ENCODE results near the gene SMG6. TPM values are rescaled to one million over a fixed set of nuclear protein-coding genes. Genes with fewer than 3 reads are reported as not detected.
A peak's percentile ranks its signal among the peaks of the same experiment; 100 is the strongest.

SMG6 gene
- total and polyA plus RNA-seq, 7 donors = 11.1 to 38.8 (median 22.9) TPM

DNA sequence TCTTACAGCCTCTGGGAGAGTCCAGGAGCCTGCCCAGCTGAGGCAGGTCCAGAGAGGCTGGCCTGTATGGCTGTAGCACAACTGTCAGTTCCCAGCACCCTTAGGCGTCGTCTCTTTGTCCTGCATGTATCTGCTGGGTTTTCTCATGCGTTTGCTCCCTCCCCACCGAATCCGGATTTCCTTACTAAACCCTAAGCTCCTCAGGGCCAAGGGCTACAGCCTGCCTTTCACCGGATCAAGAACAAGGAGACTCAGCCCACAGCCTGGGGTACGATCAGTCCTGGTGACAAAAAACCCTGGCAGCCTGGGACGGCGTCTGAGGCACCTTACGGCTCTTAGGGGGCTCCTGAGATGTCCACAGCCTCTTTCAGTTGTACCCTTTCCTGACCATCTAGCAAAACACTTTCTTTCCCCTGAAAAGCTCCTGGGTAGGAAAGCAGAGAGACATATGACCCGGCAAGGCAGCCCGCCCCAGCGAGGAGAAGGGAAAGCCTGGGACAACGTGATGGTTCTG is 236.5 kb downstream of the SMG6 start:
- Histone ChIP-seq H3K27me3 (no peaks in the 10 kb centered on the region), H3K4me1 (peaks cover 0 to 82% (median 76%) of the 10 kb centered on the region in 4 donors), H3K36me3 (peaks cover 0 to 43% (median 2%) of the 10 kb centered on the region in 4 donors), H3K9me3 (no peaks in the 10 kb centered on the region), H3K27ac (peak overlapping the region; percentile 88 to 92 (median 91)), H3K4me3 (no peak overlapping the region)
- intact Hi-C loops (cut with DNase I) = no loop called here
- DNase-seq = no peak
- 83% methylated on average over 14 of the region's 14 CpGs for WGBS, 2 donors
- TF ChIP-seq, protein P1, sequence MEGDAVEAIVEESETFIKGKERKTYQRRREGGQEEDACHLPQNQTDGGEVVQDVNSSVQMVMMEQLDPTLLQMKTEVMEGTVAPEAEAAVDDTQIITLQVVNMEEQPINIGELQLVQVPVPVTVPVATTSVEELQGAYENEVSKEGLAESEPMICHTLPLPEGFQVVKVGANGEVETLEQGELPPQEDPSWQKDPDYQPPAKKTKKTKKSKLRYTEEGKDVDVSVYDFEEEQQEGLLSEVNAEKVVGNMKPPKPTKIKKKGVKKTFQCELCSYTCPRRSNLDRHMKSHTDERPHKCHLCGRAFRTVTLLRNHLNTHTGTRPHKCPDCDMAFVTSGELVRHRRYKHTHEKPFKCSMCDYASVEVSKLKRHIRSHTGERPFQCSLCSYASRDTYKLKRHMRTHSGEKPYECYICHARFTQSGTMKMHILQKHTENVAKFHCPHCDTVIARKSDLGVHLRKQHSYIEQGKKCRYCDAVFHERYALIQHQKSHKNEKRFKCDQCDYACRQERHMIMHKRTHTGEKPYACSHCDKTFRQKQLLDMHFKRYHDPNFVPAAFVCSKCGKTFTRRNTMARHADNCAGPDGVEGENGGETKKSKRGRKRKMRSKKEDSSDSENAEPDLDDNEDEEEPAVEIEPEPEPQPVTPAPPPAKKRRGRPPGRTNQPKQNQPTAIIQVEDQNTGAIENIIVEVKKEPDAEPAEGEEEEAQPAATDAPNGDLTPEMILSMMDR (IDR thresholded peaks at IDR 0.05) = no peak

DNA sequence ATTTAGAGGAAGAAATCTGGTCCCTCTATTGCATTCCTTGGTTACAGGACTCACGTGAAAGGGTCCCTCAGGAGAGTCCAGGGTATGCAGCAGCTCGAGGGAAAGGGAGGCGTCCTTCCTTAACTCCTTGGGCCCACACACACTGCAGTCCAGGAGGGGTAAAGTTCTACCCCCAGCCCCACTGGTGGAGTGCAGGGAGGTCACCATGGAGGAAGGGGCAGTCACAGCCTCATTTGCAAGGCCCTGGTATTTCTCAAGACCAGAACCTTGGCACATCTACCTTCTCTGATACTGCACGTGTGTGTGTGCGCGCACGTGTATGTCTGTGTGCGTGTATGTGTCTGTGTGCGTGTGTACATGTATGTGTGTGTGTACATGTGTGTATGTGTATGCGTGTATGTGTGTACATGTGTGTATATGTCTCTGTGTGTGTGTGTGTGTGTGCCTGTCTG is 237.6 kb downstream of the SMG6 start:
- DNase-seq = no peak
- Histone ChIP-seq H3K4me3 (no peak overlapping the region), H3K36me3 (peaks cover 0 to 50% (median 2%) of the 10 kb centered on the region in 4 donors), H3K4me1 (peaks cover 0 to 79% (median 77%) of the 10 kb centered on the region in 4 donors), H3K27ac (peak overlapping the region; percentile 88 to 92 (median 91)), H3K9me3 (no peaks in the 10 kb centered on the region), H3K27me3 (no peaks in the 10 kb centered on the region)
- no peak for TF ChIP-seq EP300 (IDR thresholded peaks at IDR 0.05)
- TF ChIP-seq POLR2A (IDR thresholded peaks at IDR 0.05) = no peak
- TF ChIP-seq, protein P1 (IDR thresholded peaks at IDR 0.05) = no peak
- TF ChIP-seq POLR2AphosphoS5 (IDR thresholded peaks at IDR 0.05) = peak in 2 of 4 donors; percentile 26 to 50
- intact Hi-C loops (cut with DNase I) = no loop called here
- WGBS, 2 donors = 89% methylated on average over 10 of the region's 10 CpGs

GRCh38 chr17:2064980-2065785 is 238.4 kb downstream of the SMG6 start:
- DNase-seq = no peak
- Histone ChIP-seq H3K9me3 (no peaks in the 10 kb centered on the region), H3K4me3 (no peak overlapping the region), H3K27ac (peak overlapping the region; percentile 88 to 92 (median 91)), H3K27me3 (no peaks in the 10 kb centered on the region), H3K4me1 (peaks cover 0 to 85% (median 83%) of the 10 kb centered on the region in 4 donors), H3K36me3 (peaks cover 0 to 52% (median 2%) of the 10 kb centered on the region in 4 donors)
- TF ChIP-seq, protein P1 (IDR thresholded peaks at IDR 0.05) = no peak
- TF ChIP-seq POLR2AphosphoS5 (IDR thresholded peaks at IDR 0.05) (no peak), POLR2A (IDR thresholded peaks at IDR 0.05) (no peak), EP300 (IDR thresholded peaks at IDR 0.05) (no peak)
- 81 to 82% methylated on average over 24 of the region's 24 CpGs for WGBS, 2 donors
- intact Hi-C loops (cut with DNase I) = no loop called here

- Histone ChIP-seq H3K36me3 (peaks cover 0 to 52% (median 2%) of the 10 kb centered on the region in 4 donors), H3K4me3 (no peak overlapping the region), H3K4me1 (peaks cover 0 to 91% (median 89%) of the 10 kb centered on the region in 4 donors), H3K27me3 (no peaks in the 10 kb centered on the region), H3K9me3 (no peaks in the 10 kb centered on the region), H3K27ac (peak overlapping the region; percentile 88 to 92 (median 91))
- TF ChIP-seq POLR2AphosphoS5 (IDR thresholded peaks at IDR 0.05) (peak in 1 of 4 donors; percentile 4), POLR2A (IDR thresholded peaks at IDR 0.05) (no peak)
- DNase-seq = no peak
- intact Hi-C loops (cut with DNase I) = no loop called here
- WGBS, 2 donors = 56 to 81% methylated on average over 6 of the region's 6 CpGs
Observed at GRCh38 chr17:2064520-2064971, 239.0 kb downstream of the SMG6 start.

- intact Hi-C loops (cut with DNase I) = no loop called here
- WGBS, 2 donors = 60 to 73% methylated on average over 5 of the region's 5 CpGs
Observed at GRCh38 chr17:2064147-2064489, 239.5 kb downstream of the SMG6 start.

More at GRCh38 chr17:2064147-2064489, 239.5 kb downstream of the SMG6 start:
- peaks cover 0 to 52% (median 2%) of the 10 kb centered on the region in 4 donors for H3K36me3 ChIP-seq
- H3K9me3 ChIP-seq = no peaks in the 10 kb centered on the region
- H3K27me3 ChIP-seq = no peaks in the 10 kb centered on the region
- H3K4me3 ChIP-seq = no peak overlapping the region
- no peak for TF ChIP-seq POLR2AphosphoS5 (IDR thresholded peaks at IDR 0.05)
- TF ChIP-seq, protein P1 (IDR thresholded peaks at IDR 0.05) = no peak
- no peak for TF ChIP-seq EP300 (IDR thresholded peaks at IDR 0.05)
- TF ChIP-seq POLR2A (IDR thresholded peaks at IDR 0.05) = no peak
- peak overlapping the region; percentile 88 to 92 (median 91) for H3K27ac ChIP-seq
- DNase-seq = no peak
- peaks cover 0 to 96% (median 94%) of the 10 kb centered on the region in 4 donors for H3K4me1 ChIP-seq

Measured in sigmoid colon (tissue), 7 donors.